ENCODE results near the gene GABBR2.

GABBR2 gene

DNA sequence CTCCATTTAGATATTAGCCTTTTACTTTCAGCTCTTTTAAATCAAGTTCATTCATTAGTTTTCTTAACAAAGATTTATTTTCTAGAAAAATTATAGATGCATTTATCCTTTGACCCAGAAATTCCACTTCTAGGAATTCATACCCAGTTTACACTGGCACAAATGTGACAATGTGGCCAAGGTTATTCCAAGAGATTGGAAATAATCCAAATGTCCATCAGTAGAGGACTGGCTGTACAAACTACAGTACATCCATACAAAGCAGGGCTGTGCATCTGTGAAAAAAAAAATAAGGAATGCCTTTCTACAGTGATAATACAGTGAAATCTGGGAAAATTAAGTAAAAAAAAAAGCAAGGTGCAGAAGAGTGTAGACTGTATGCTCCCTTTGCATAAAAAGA is 149.2 kb downstream of the GABBR2 start:
- H3K36me3 ChIP-seq (ENCODE audit: control insufficient read depth, low read length), result no peaks in the 10 kb centered on the region
- no peak for TF ChIP-seq EZH2phosphoT487 (IDR thresholded peaks at IDR 0.05; ENCODE audit: borderline replicate concordance, low read length)
- TF ChIP-seq, protein P1, sequence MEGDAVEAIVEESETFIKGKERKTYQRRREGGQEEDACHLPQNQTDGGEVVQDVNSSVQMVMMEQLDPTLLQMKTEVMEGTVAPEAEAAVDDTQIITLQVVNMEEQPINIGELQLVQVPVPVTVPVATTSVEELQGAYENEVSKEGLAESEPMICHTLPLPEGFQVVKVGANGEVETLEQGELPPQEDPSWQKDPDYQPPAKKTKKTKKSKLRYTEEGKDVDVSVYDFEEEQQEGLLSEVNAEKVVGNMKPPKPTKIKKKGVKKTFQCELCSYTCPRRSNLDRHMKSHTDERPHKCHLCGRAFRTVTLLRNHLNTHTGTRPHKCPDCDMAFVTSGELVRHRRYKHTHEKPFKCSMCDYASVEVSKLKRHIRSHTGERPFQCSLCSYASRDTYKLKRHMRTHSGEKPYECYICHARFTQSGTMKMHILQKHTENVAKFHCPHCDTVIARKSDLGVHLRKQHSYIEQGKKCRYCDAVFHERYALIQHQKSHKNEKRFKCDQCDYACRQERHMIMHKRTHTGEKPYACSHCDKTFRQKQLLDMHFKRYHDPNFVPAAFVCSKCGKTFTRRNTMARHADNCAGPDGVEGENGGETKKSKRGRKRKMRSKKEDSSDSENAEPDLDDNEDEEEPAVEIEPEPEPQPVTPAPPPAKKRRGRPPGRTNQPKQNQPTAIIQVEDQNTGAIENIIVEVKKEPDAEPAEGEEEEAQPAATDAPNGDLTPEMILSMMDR (IDR thresholded peaks at IDR 0.05; ENCODE audit: low read depth, low read length, poor library complexity, severe bottlenecking), result no peak
- no peak overlapping the region for H3K4me2 ChIP-seq (ENCODE audit: low read length)

DNA sequence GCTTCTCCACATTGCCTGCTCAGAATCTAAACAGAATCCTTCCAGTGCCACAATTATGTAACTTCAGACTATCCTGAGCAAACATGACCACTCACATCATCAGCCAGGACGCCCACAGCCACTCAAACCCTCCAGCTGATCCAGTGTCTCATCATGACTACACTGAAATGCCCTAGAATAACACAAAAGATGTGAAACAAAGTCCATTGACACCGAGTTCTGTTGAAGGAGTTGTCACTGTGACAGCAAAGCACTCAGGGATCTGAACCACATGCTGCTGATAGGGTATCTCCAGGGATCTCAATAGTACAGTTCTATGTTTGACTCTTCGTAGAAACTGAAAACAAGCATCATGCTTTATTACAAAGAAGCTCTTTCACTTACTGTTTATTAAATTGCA is 150.2 kb downstream of the GABBR2 start:
- H4K20me1 ChIP-seq (ENCODE audit: control insufficient read depth, insufficient read depth, low read depth, low read length), result no peaks in the 10 kb centered on the region
- H3K4me1 ChIP-seq (ENCODE audit: control insufficient read depth, low read length), result no peaks in the 10 kb centered on the region
- no peaks in the 10 kb centered on the region for H3K9me3 ChIP-seq (ENCODE audit: control insufficient read depth, insufficient read depth, low read length)
- no peak for TF ChIP-seq EZH2phosphoT487 (IDR thresholded peaks at IDR 0.05; ENCODE audit: borderline replicate concordance, low read length)
- TF ChIP-seq, protein P1 (IDR thresholded peaks at IDR 0.05; ENCODE audit: low read depth, low read length, poor library complexity, severe bottlenecking), result no peak
- H3K4me3 ChIP-seq (ENCODE audit: low read length), result no peak overlapping the region
- H3K27ac ChIP-seq (ENCODE audit: low read depth, low read length), result no peak overlapping the region
- H3F3A ChIP-seq (ENCODE audit: control insufficient read depth, insufficient read depth), result no peaks in the 10 kb centered on the region
- H3K36me3 ChIP-seq (ENCODE audit: control insufficient read depth, low read length), result no peaks in the 10 kb centered on the region
- no peaks in the 10 kb centered on the region for H3K79me2 ChIP-seq (ENCODE audit: control insufficient read depth, low read length)
- H3K9me2 ChIP-seq (replicated peaks; ENCODE audit: control insufficient read depth, low read length), result no peaks in the 10 kb centered on the region
- H3K4me2 ChIP-seq (ENCODE audit: low read length), result no peak overlapping the region
- H3K27me3 ChIP-seq (ENCODE audit: control insufficient read depth, low read length), result peaks cover 7% of the 10 kb centered on the region; the same call in 1 of the 2 replicates

More for the DNA sequence above, 149.2 kb downstream of the GABBR2 start:
- Histone ChIP-seq H4K20me1 (ENCODE audit: control insufficient read depth, insufficient read depth, low read depth, low read length) (no peaks in the 10 kb centered on the region), H3K4me3 (ENCODE audit: low read length) (no peak overlapping the region), H3K27me3 (ENCODE audit: control insufficient read depth, low read length) (peaks cover 7% of the 10 kb centered on the region; the same call in 1 of the 2 replicates), H3K4me1 (ENCODE audit: control insufficient read depth, low read length) (no peaks in the 10 kb centered on the region), H3K9me2 (replicated peaks; ENCODE audit: control insufficient read depth, low read length) (no peaks in the 10 kb centered on the region), H3K79me2 (ENCODE audit: control insufficient read depth, low read length) (no peaks in the 10 kb centered on the region), H3K9me3 (ENCODE audit: control insufficient read depth, insufficient read depth, low read length) (no peaks in the 10 kb centered on the region), H3F3A (ENCODE audit: control insufficient read depth, insufficient read depth) (no peaks in the 10 kb centered on the region), H3K27ac (ENCODE audit: low read depth, low read length) (no peak overlapping the region)

DNA sequence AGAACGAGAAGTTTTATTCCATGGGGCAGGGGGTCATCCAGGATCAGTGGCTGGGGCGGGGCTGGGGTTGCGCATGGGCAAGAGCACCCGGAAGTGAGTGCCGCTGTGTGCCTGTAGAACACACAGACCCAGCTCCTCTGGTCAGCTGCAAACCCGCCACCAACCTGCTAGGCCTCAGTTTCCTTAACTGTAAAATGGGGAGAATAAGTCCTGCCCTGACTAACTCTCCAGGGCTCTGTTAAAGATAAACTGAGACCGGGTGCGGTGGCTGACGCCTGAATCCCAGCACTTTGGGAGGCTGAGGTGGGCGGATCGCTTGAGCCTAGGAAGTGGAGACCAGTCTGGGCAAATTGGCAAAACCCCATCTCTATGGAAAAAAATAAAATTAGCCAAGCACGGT is 152.2 kb downstream of the GABBR2 start:
- Histone ChIP-seq H3K27ac (ENCODE audit: low read depth, low read length) (no peak overlapping the region), H3K4me1 (ENCODE audit: control insufficient read depth, low read length) (no peaks in the 10 kb centered on the region), H4K20me1 (ENCODE audit: control insufficient read depth, insufficient read depth, low read depth, low read length) (no peaks in the 10 kb centered on the region), H3K4me2 (ENCODE audit: low read length) (no peak overlapping the region), H3K9me3 (ENCODE audit: control insufficient read depth, insufficient read depth, low read length) (no peaks in the 10 kb centered on the region), H3F3A (ENCODE audit: control insufficient read depth, insufficient read depth) (no peaks in the 10 kb centered on the region), H3K27me3 (ENCODE audit: control insufficient read depth, low read length) (peaks cover 7% of the 10 kb centered on the region; the same call in 1 of the 2 replicates), H3K9me2 (replicated peaks; ENCODE audit: control insufficient read depth, low read length) (no peaks in the 10 kb centered on the region), H3K79me2 (ENCODE audit: control insufficient read depth, low read length) (no peaks in the 10 kb centered on the region), H3K36me3 (ENCODE audit: control insufficient read depth, low read length) (no peaks in the 10 kb centered on the region), H3K4me3 (ENCODE audit: low read length) (no peak overlapping the region)
- TF ChIP-seq, protein P1 (IDR thresholded peaks at IDR 0.05; ENCODE audit: low read depth, low read length, poor library complexity, severe bottlenecking), result no peak
- TF ChIP-seq EZH2phosphoT487 (IDR thresholded peaks at IDR 0.05; ENCODE audit: borderline replicate concordance, low read length), result no peak
